NB4 (cell line): Measurements from ENCODE around the gene RPS6KL1.

ENCODE experiments used
- POLR2A ChIP-seq: IDR thresholded peaks from 2 replicates; pipeline ENCODE4 v1.6.1; 2011; ENCODE audit warnings: mild to moderate bottlenecking; ENCODE audit not compliant: insufficient read length; ENCODE audit errors: extremely low read depth
- TF ChIP-seq, protein P1 (sequence below): IDR thresholded peaks from one replicate; pipeline ENCODE4 v1.5.1; 2012; ENCODE audit warnings: low read depth, low read length

DNA sequence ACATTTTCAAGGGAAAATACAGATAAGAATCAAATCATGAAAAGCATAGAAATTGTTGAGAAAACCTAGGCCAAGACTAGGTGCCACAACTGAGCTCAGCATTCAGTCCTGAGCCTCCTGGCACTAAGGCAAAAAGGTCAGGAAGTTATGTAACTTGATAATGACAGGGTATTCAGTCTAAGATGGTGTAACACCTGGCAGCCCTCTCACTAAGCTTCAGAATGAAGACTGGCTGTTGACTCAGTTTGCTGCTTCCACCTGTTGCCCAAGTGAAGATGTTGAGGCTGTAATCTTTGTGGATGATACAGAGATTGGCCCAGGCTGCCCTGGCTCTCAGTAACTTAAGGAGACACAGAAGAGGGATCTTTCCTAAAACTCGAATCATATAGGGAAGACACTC lies 66.7 kb downstream of the RPS6KL1 start:
- no peak for TF ChIP-seq POLR2A
- TF ChIP-seq, protein P1, sequence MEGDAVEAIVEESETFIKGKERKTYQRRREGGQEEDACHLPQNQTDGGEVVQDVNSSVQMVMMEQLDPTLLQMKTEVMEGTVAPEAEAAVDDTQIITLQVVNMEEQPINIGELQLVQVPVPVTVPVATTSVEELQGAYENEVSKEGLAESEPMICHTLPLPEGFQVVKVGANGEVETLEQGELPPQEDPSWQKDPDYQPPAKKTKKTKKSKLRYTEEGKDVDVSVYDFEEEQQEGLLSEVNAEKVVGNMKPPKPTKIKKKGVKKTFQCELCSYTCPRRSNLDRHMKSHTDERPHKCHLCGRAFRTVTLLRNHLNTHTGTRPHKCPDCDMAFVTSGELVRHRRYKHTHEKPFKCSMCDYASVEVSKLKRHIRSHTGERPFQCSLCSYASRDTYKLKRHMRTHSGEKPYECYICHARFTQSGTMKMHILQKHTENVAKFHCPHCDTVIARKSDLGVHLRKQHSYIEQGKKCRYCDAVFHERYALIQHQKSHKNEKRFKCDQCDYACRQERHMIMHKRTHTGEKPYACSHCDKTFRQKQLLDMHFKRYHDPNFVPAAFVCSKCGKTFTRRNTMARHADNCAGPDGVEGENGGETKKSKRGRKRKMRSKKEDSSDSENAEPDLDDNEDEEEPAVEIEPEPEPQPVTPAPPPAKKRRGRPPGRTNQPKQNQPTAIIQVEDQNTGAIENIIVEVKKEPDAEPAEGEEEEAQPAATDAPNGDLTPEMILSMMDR = no peak
